Lung (tissue), 12 donors: Measurements from ENCODE around the gene TMEM192. TPM values are rescaled to one million over a fixed set of nuclear protein-coding genes. Genes with fewer than 3 reads are reported as not detected.

Source experiments
- ATAC-seq: fragments of 200-7000 bp; cut with Tn5 transposase; one replicate; pipeline ENCODE4 v1.9.1; 2020; ENCODE audit warnings: moderate number of reproducible peaks; ENCODE audit not compliant: insufficient read depth, low FRiP score
- DNase-seq, 3 donors: peaks; one replicate each; pipeline ENCODE4 v3.0.0-alpha.2; 2013 to 2017
- H3K27ac ChIP-seq, 2 donors: one replicate each; pipeline ENCODE4 v1.5.1; 2013; ENCODE audit warnings: mild to moderate bottlenecking in 2 of 2, moderate library complexity in 2 of 2, control low read depth in 1 of 2, inconsistent platforms in 1 of 2, low read depth in 1 of 2, low read length in 1 of 2
- H3K27me3 ChIP-seq, 3 donors: one replicate each; pipeline ENCODE4 v1.5.1; 2013; ENCODE audit warnings: low read length in 2 of 3; ENCODE audit not compliant: control insufficient read depth in 3 of 3, insufficient read depth in 3 of 3
- H3K36me3 ChIP-seq, 4 donors: one replicate each; pipeline ENCODE4 v1.5.1; 2013; ENCODE audit warnings: low read length in 4 of 4, mild to moderate bottlenecking in 1 of 4, moderate library complexity in 1 of 4; ENCODE audit not compliant: control insufficient read depth in 4 of 4, insufficient read depth in 4 of 4
- H3K4me1 ChIP-seq, 5 donors: one replicate each; pipeline ENCODE4 v1.5.1; 2013; ENCODE audit warnings: low read length in 5 of 5, mild to moderate bottlenecking in 2 of 5, moderate library complexity in 1 of 5; ENCODE audit not compliant: control insufficient read depth in 5 of 5, insufficient read depth in 5 of 5
- H3K4me3 ChIP-seq: one replicate; pipeline ENCODE4 v1.5.1; 2013; ENCODE audit warnings: mild to moderate bottlenecking, control low read depth, moderate library complexity
- H3K9ac ChIP-seq, 2 donors: one replicate each; pipeline ENCODE4 v1.5.1; 2013; ENCODE audit warnings: low read length in 2 of 2, control low read depth in 1 of 2; ENCODE audit not compliant: insufficient read depth in 1 of 2
- H3K9me3 ChIP-seq, 4 donors: one replicate each; pipeline ENCODE4 v1.5.1; 2013; ENCODE audit warnings: low read length in 3 of 4, mild to moderate bottlenecking in 1 of 4, moderate library complexity in 1 of 4; ENCODE audit not compliant: control insufficient read depth in 4 of 4, insufficient read depth in 3 of 4
- CTCF ChIP-seq: IDR thresholded peaks from 2 replicates; pipeline ENCODE4 v1.5.1; 2012; ENCODE audit warnings: mild to moderate bottlenecking; ENCODE audit errors: control extremely low read depth, extremely low read depth
- WGBS, 2 donors: extraction: QIAGEN DNeasy Blood & Tissue Kit; methylation state at CpG; one replicate each; pipeline ENCODE4 v1.1.7; 2013; 5-methylcytosine and 5-hydroxymethylcytosine counted together
- polyA plus RNA-seq, 2 donors: library from polyadenylated mRNA; stranded (reverse); fragments of 200-250 nt; gene quantifications; one replicate each; pipeline ENCODE4 v1.2.1, GENCODE V29; 2013
- total RNA-seq, 2 donors: library from RNA; depleted of rRNA in 1 of 2; stranded (reverse); fragments of >200 nt in 1 of 2; gene quantifications; one replicate each; pipeline ENCODE4 v1.2.1, GENCODE V29; 2014 to 2021
- donor health status: control.
- donor health status: control.
- donor health status: Bipolar disorder and iron deficiency.
- donor health status: healthy.
- donor health status: DM: yes; HTN: yes; CAD: no.

Gene TMEM192
- total and polyA plus RNA-seq, 4 donors: 8.9 to 16.4 (median 15.2) TPM

- H3K4me1 ChIP-seq: no peaks in the 10 kb centered on the region
- H3K27me3 ChIP-seq: no peaks in the 10 kb centered on the region
- no peak overlapping the region for H3K4me3 ChIP-seq
- DNase-seq (no peak), ATAC-seq (no peak)
- no peak overlapping the region for H3K27ac ChIP-seq
- H3K9me3 ChIP-seq: no peaks in the 10 kb centered on the region
- no peak for TF ChIP-seq CTCF
- H3K36me3 ChIP-seq: no peaks in the 10 kb centered on the region
- H3K9ac ChIP-seq: no peak overlapping the region
Observed at GRCh38 chr4:165154482-165154881, 41.8 kb upstream of the TMEM192 start.

GRCh38 chr4:165152527-165152926 is 39.9 kb upstream of the TMEM192 start:
- Histone ChIP-seq H3K27ac (no peak overlapping the region), H3K9me3 (no peaks in the 10 kb centered on the region), H3K36me3 (no peaks in the 10 kb centered on the region), H3K4me3 (no peak overlapping the region), H3K27me3 (no peaks in the 10 kb centered on the region), H3K9ac (no peak overlapping the region), H3K4me1 (no peaks in the 10 kb centered on the region)
- ATAC-seq (no peak), DNase-seq (peak; percentile 11 to 88 (median 59))
- 47 to 75% methylated on average over 4 of the region's 4 CpGs for WGBS, 2 donors
- TF ChIP-seq CTCF: no peak

- no peak for DNase-seq
- no peaks in the 10 kb centered on the region for H3K27me3 ChIP-seq
- no peaks in the 10 kb centered on the region for H3K9me3 ChIP-seq
- no peak overlapping the region for H3K4me3 ChIP-seq
- ATAC-seq: no peak
- no peak for TF ChIP-seq CTCF
- no peak overlapping the region for H3K27ac ChIP-seq
- H3K4me1 ChIP-seq: no peaks in the 10 kb centered on the region
- no peak overlapping the region for H3K9ac ChIP-seq
- no peaks in the 10 kb centered on the region for H3K36me3 ChIP-seq
Observed at GRCh38 chr4:165151734-165152133, 39.1 kb upstream of the TMEM192 start.

GRCh38 chr4:165150545-165150944 is 37.9 kb upstream of the TMEM192 start:
- no peak overlapping the region for H3K9ac ChIP-seq
- WGBS, 2 donors: 88 to 95% methylated on average over 3 of the region's 3 CpGs
- TF ChIP-seq CTCF: no peak
- DNase-seq (no peak), ATAC-seq (no peak)
- no peak overlapping the region for H3K4me3 ChIP-seq
- no peaks in the 10 kb centered on the region for H3K4me1 ChIP-seq
- H3K27ac ChIP-seq: no peak overlapping the region
- H3K36me3 ChIP-seq: no peaks in the 10 kb centered on the region
- no peaks in the 10 kb centered on the region for H3K9me3 ChIP-seq
- H3K27me3 ChIP-seq: no peaks in the 10 kb centered on the region
